K562 (cell line): ENCODE measurements around the gene DAD1.

Source experiments
- BCL6 ChIP-seq: fragments of 250-450 bp; sonication (Bioruptor Pico); IDR thresholded peaks from 2 replicates; pipeline ENCODE4 v1.4.0; 2020
- CBX3 ChIP-seq, 2 experiments: IDR thresholded peaks; 1 replicate in 1 of 2; 2 replicates in 1 of 2; pipeline ENCODE4 v1.6.1; 2012; ENCODE audit warnings: inconsistent platforms in 2 of 2, low read length in 2 of 2, borderline replicate concordance in 1 of 2, control low read depth in 1 of 2
- CEBPB ChIP-seq: fragments of 450-650 bp; IDR thresholded peaks from 2 replicates; pipeline ENCODE4 v1.6.1; 2016; ENCODE audit warnings: missing genetic modification characterization, missing compliant biosample characterization
- E2F3 ChIP-seq: fragments of 250-450 bp; sonication (Bioruptor Pico); IDR thresholded peaks from 2 replicates; pipeline ENCODE4 v1.4.0; 2020; ENCODE audit warnings: mild to moderate bottlenecking
- MAFF ChIP-seq: IDR thresholded peaks from 2 replicates; pipeline ENCODE4 v1.6.1; 2012; ENCODE audit warnings: low read length, improper control_type of control experiment
- MEF2A ChIP-seq: IDR thresholded peaks from 2 replicates; pipeline ENCODE4 v1.6.1; 2011; ENCODE audit warnings: low read depth, mild to moderate bottlenecking, low read length, moderate library complexity; ENCODE audit not compliant: control insufficient read depth
- SIN3A ChIP-seq, 2 experiments: fragments of 150-350 bp in 1 of 2; IDR thresholded peaks; 2 replicates each; pipeline ENCODE4 v1.6.1; 2011 to 2016; ENCODE audit warnings: borderline replicate concordance in 2 of 2, low read depth in 2 of 2, low read length in 2 of 2, mild to moderate bottlenecking in 2 of 2, moderate library complexity in 2 of 2; ENCODE audit not compliant: control insufficient read depth in 1 of 2
- TF ChIP-seq, protein P1 (sequence below), 2 experiments: fragments of 450-650 bp in 1 of 2; sonication (generic) in 1 of 2; formaldehyde crosslinking in 1 of 2; IDR thresholded peaks in 1 of 2; conservative IDR thresholded peaks in 1 of 2; 2 replicates each; pipeline versions ENCODE4 v1.6.1 to v1.8.1; 2016 to 2023; ENCODE audit warnings: mild to moderate bottlenecking in 2 of 2, moderate library complexity in 2 of 2, inconsistent platforms in 1 of 2, missing genetic modification reagents in 1 of 2

DNA sequence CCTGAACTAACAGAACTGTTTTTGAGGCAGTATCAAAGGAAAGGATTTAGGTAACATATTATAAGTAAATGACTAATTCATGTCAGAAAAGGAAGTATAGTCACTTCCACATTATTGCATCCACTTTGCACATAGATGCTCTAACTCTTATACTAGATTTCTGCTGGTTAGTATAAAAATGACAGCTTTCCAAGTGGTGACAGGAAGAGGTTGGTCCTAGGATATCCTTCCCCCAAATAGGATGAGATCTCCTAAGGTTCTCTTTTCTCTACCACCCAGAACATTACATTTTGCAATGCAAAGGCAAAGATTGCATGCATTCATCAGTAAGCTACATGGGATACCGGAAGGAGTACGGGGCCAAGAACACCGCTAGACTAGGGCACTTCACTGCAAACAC is 15.2 kb downstream of the DAD1 start:
- TF ChIP-seq BCL6 (CRISPR knock-in tag) (no peak), CEBPB (no peak), SIN3A (IDR thresholded peaks at IDR 0.05; ENCODE audit: borderline replicate concordance in 2 of 2, control insufficient read depth in 1 of 2, low read depth in 2 of 2, low read length in 2 of 2) (no peak), MEF2A (no peak), MAFF (no peak), E2F3 (no peak), CBX3 (IDR thresholded peaks at IDR 0.05; ENCODE audit: borderline replicate concordance in 1 of 2, low read length in 2 of 2) (no peak)
- TF ChIP-seq, protein P1, sequence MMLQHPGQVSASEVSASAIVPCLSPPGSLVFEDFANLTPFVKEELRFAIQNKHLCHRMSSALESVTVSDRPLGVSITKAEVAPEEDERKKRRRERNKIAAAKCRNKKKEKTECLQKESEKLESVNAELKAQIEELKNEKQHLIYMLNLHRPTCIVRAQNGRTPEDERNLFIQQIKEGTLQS (IDR thresholded peaks at IDR 0.05) = no peak
- TF ChIP-seq, protein P1 (CRISPR knock-in tag; conservative IDR thresholded peaks at IDR 0.05) = no peak
